Keratinocyte (primary cell): ENCODE results near the gene CHTOP. TPM values are rescaled to one million over a fixed set of nuclear protein-coding genes. Genes with fewer than 3 reads are reported as not detected.

Source experiments
- DNase-seq: peaks from one replicate; pipeline ENCODE4 v3.0.0-alpha.2; 2011; ENCODE audit warnings: low read depth, missing footprints, low spot score
- FAIRE-seq: peaks from 2 replicates; lab custom pipeline; 2011; peaks lifted over from hg19 to GRCh38; lab: Jason Lieb, UNC
- H2AFZ ChIP-seq: 2 replicates; pipeline ENCODE4 v1.6.0; 2012; ENCODE audit warnings: low read length, control low read depth, inconsistent platforms; ENCODE audit not compliant: control insufficient read depth
- H3K27ac ChIP-seq: 2 replicates; pipeline ENCODE4 v1.5.1; 2011; ENCODE audit warnings: low read length; ENCODE audit not compliant: control insufficient read depth, insufficient read depth
- H3K27me3 ChIP-seq: 3 replicates; pipeline ENCODE4 v1.6.0; 2011; ENCODE audit warnings: low read length; ENCODE audit not compliant: control insufficient read depth, insufficient read depth; ENCODE audit errors: extremely low read depth
- H3K36me3 ChIP-seq, 2 experiments: 2 replicates in 1 of 2; 3 replicates in 1 of 2; pipeline ENCODE4 v1.5.1; 2011; ENCODE audit warnings: low read length in 2 of 2, mild to moderate bottlenecking in 1 of 2; ENCODE audit not compliant: control insufficient read depth in 2 of 2, insufficient read depth in 2 of 2; ENCODE audit errors: extremely low read depth in 1 of 2
- H3K4me1 ChIP-seq: 3 replicates; pipeline ENCODE4 v1.5.1; 2011; ENCODE audit warnings: low read length; ENCODE audit not compliant: control insufficient read depth, insufficient read depth; ENCODE audit errors: extremely low read depth
- H3K4me2 ChIP-seq: 3 replicates; pipeline ENCODE4 v1.6.0; 2011; ENCODE audit warnings: low read depth, low read length; ENCODE audit not compliant: control insufficient read depth, insufficient read depth; ENCODE audit errors: extremely low read depth
- H3K4me3 ChIP-seq, 3 experiments: fragments of 200-600 bp in 1 of 3; sonication (generic) in 1 of 3; 2 replicates in 2 of 3; 3 replicates in 1 of 3; pipeline ENCODE4 v1.5.1; 2011 to 2016; ENCODE audit warnings: low read length in 3 of 3, mild to moderate bottlenecking in 3 of 3, control low read depth in 2 of 3, inconsistent platforms in 1 of 3, low read depth in 1 of 3, mixed read lengths in 1 of 3, mixed run types in 1 of 3, moderate library complexity in 1 of 3; ENCODE audit not compliant: control insufficient read depth in 2 of 3, insufficient read depth in 2 of 3; ENCODE audit errors: extremely low read depth in 1 of 3
- H3K79me2 ChIP-seq: 2 replicates; pipeline ENCODE4 v1.6.0; 2012; ENCODE audit warnings: low read length; ENCODE audit not compliant: control insufficient read depth, insufficient read depth
- H3K9ac ChIP-seq: 3 replicates; pipeline ENCODE4 v1.6.0; 2011; ENCODE audit warnings: low read length; ENCODE audit not compliant: control insufficient read depth, insufficient read depth; ENCODE audit errors: extremely low read depth
- H3K9me1 ChIP-seq: 3 replicates; pipeline ENCODE4 v1.6.0; 2011; ENCODE audit warnings: low read length; ENCODE audit not compliant: control insufficient read depth, insufficient read depth; ENCODE audit errors: extremely low read depth
- H3K9me3 ChIP-seq: 2 replicates; pipeline ENCODE4 v1.5.1; 2012; ENCODE audit warnings: low read depth, low read length; ENCODE audit not compliant: control insufficient read depth
- H4K20me1 ChIP-seq: 3 replicates; pipeline ENCODE4 v1.6.0; 2011; ENCODE audit warnings: low read length; ENCODE audit not compliant: control insufficient read depth, insufficient read depth; ENCODE audit errors: extremely low read depth
- CTCF ChIP-seq, 3 experiments: IDR thresholded peaks in 1 of 3; conservative IDR thresholded peaks in 1 of 3; optimal IDR thresholded peaks in 1 of 3; 2 replicates in 2 of 3; 3 replicates in 1 of 3; pipeline versions ENCODE3 to v1.5.1; 2011; ENCODE audit warnings: low read length in 3 of 3, mild to moderate bottlenecking in 3 of 3, moderate library complexity in 2 of 3, control low read depth in 1 of 3, inconsistent platforms in 1 of 3; ENCODE audit not compliant: insufficient read depth in 2 of 3; ENCODE audit errors: extremely low read depth in 1 of 3
- EZH2 ChIP-seq: IDR thresholded peaks from one replicate; pipeline ENCODE4 v1.6.1; 2012; ENCODE audit warnings: inconsistent platforms, mild to moderate bottlenecking, low read length, moderate library complexity
- dilution Hi-C: fragments of 300-500 bp; cut with MboI; formaldehyde crosslinking; loops from one replicate; pipeline ENCODE4 v1.7.0; 2020; ENCODE audit warnings: low sequenced_read_pairs; ENCODE audit not compliant: extremely low pct_ligation_motif_present
- polyA plus RNA-seq, 5 experiments: library from polyadenylated mRNA; depleted of rRNA in 3 of 5; stranded (reverse) in 3 of 5; stranded (forward) in 1 of 5; unstranded in 1 of 5; fragments of >200 nt; gene quantifications; 1 replicate in 1 of 5; 2 replicates in 3 of 5; 3 replicates in 1 of 5; pipeline versions ENCODE4 v1.2.1 to v1.2.3, GENCODE V29; 2011 to 2012; ENCODE audit warnings: missing spikeins in 2 of 5, low read depth in 1 of 5, low replicate concordance in 1 of 5

The CHTOP gene
- polyA plus RNA-seq, 1 donor (not counting 4 experiments of a cell fraction or from before 2014, with no cell fraction given), result 68.6 TPM

- Histone ChIP-seq H3K9ac (no peak overlapping the region), H3K27me3 (no peaks in the 10 kb centered on the region), H3K4me2 (no peak overlapping the region), H2AFZ (no peak overlapping the region), H3K4me3 (no peak overlapping the region), H3K9me1 (no peaks in the 10 kb centered on the region), H3K4me1 (peaks cover 5% of the 10 kb centered on the region), H3K79me2 (no peaks in the 10 kb centered on the region), H3K27ac (peak overlapping the region; percentile 14), H4K20me1 (no peaks in the 10 kb centered on the region), H3K9me3 (no peaks in the 10 kb centered on the region), H3K36me3 (peaks cover 0 to 8% of the 10 kb centered on the region in 2 experiments)
- DNase-seq (no peak), FAIRE-seq (no peak)
- dilution Hi-C loops, result no loop called here
- TF ChIP-seq EZH2 (no peak), CTCF (optimal IDR thresholded peaks at IDR 0.05 in 1 of 3, IDR thresholded peaks at IDR 0.05 in 1 of 3, conservative IDR thresholded peaks at IDR 0.05 in 1 of 3; ENCODE audit: extremely low read depth in 1 of 3, insufficient read depth in 2 of 3, low read length in 3 of 3) (no peak)
These were observed 36.7 kb upstream of the CHTOP start for GRCh38 chr1:153597206-153597605.

GRCh38 chr1:153598309-153599172 is 35.3 kb upstream of the CHTOP start:
- no peak for FAIRE-seq
- dilution Hi-C loops, result no loop called here
- no peak for TF ChIP-seq EZH2

More at GRCh38 chr1:153598309-153599172, 35.3 kb upstream of the CHTOP start:
- Histone ChIP-seq H3K9ac (no peak overlapping the region), H3K4me3 (no peak overlapping the region), H4K20me1 (no peaks in the 10 kb centered on the region), H3K9me1 (no peaks in the 10 kb centered on the region), H3K4me2 (no peak overlapping the region), H3K27ac (no peak overlapping the region), H3K36me3 (peaks cover 2 to 8% of the 10 kb centered on the region in 2 experiments), H3K79me2 (no peaks in the 10 kb centered on the region), H3K9me3 (no peaks in the 10 kb centered on the region), H3K27me3 (no peaks in the 10 kb centered on the region), H3K4me1 (peaks cover 5% of the 10 kb centered on the region), H2AFZ (no peak overlapping the region)
- DNase-seq, result no peak
